ENCODE measurements around the gene MRPL37. TPM values are rescaled to one million over a fixed set of nuclear protein-coding genes. Genes with fewer than 3 reads are reported as not detected.

The MRPL37 gene
- total and polyA plus RNA-seq, 9 donors, result 36.2 to 86.6 (median 47.9) TPM

- intact Hi-C loops (cut with DNase I), result no loop called here
- no peak overlapping the region for H3K27ac ChIP-seq
These were observed 41.9 kb upstream of the MRPL37 start for GRCh38 chr1:54158071-54158470.

GRCh38 chr1:54159733-54160316 is 40.1 kb upstream of the MRPL37 start:
- intact Hi-C loops (cut with DNase I), result no loop called here
- DNase-seq, result no peak
- TF ChIP-seq CTCF (IDR thresholded peaks at IDR 0.05) (no peak), EP300 (IDR thresholded peaks at IDR 0.05) (no peak), POLR2A (IDR thresholded peaks at IDR 0.05) (no peak)
- H3K27me3 ChIP-seq, result no peaks in the 10 kb centered on the region
- no peak overlapping the region for H3K27ac ChIP-seq
- no peaks in the 10 kb centered on the region for H3K4me1 ChIP-seq (ENCODE audit: insufficient read depth)
- H3K36me3 ChIP-seq, result no peaks in the 10 kb centered on the region
- no peaks in the 10 kb centered on the region for H3K9me3 ChIP-seq
- WGBS, 3 donors, result 74 to 83% (median 79%) methylated on average over 4 of the region's 4 CpGs
- no peak overlapping the region for H3K4me3 ChIP-seq

More at GRCh38 chr1:54158071-54158470, 41.9 kb upstream of the MRPL37 start:
- H3K4me1 ChIP-seq (ENCODE audit: insufficient read depth), result no peaks in the 10 kb centered on the region
- no peaks in the 10 kb centered on the region for H3K27me3 ChIP-seq
- TF ChIP-seq EP300 (IDR thresholded peaks at IDR 0.05), result no peak
- TF ChIP-seq CTCF (IDR thresholded peaks at IDR 0.05), result no peak
- no peak for TF ChIP-seq POLR2A (IDR thresholded peaks at IDR 0.05)
- H3K36me3 ChIP-seq, result no peaks in the 10 kb centered on the region
- no peak overlapping the region for H3K4me3 ChIP-seq
- no peaks in the 10 kb centered on the region for H3K9me3 ChIP-seq
- WGBS, 3 donors, result 91 to 94% (median 93%) methylated on average over 3 of the region's 3 CpGs
- DNase-seq, result no peak

- Histone ChIP-seq H3K27me3 (no peaks in the 10 kb centered on the region), H3K27ac (no peak overlapping the region), H3K4me3 (no peak overlapping the region), H3K4me1 (ENCODE audit: insufficient read depth) (no peaks in the 10 kb centered on the region), H3K36me3 (no peaks in the 10 kb centered on the region), H3K9me3 (no peaks in the 10 kb centered on the region)
- WGBS, 3 donors, result 66 to 69% (median 66%) methylated on average over 3 of the region's 3 CpGs
- intact Hi-C loops (cut with DNase I), result no loop called here
- DNase-seq, result no peak
- TF ChIP-seq EP300 (IDR thresholded peaks at IDR 0.05), result no peak
- no peak for TF ChIP-seq CTCF (IDR thresholded peaks at IDR 0.05)
- no peak for TF ChIP-seq POLR2A (IDR thresholded peaks at IDR 0.05)
These were observed 39.6 kb upstream of the MRPL37 start for GRCh38 chr1:54160351-54160750.

GRCh38 chr1:54161495-54162168 is 38.3 kb upstream of the MRPL37 start:
- H3K36me3 ChIP-seq, result no peaks in the 10 kb centered on the region
- H3K27ac ChIP-seq, result no peak overlapping the region
- 73% methylated on average over 6 of the region's 6 CpGs for WGBS, 3 donors
- H3K9me3 ChIP-seq, result no peaks in the 10 kb centered on the region
- no peaks in the 10 kb centered on the region for H3K27me3 ChIP-seq
- H3K4me3 ChIP-seq, result no peak overlapping the region
- H3K4me1 ChIP-seq (ENCODE audit: insufficient read depth), result no peaks in the 10 kb centered on the region
- no peak for TF ChIP-seq POLR2A (IDR thresholded peaks at IDR 0.05)
- no peak for TF ChIP-seq CTCF (IDR thresholded peaks at IDR 0.05)
- TF ChIP-seq EP300 (IDR thresholded peaks at IDR 0.05), result no peak
- no peak for DNase-seq
- intact Hi-C loops (cut with DNase I), result no loop called here

All from ovary (tissue), 9 donors.